ENCODE data around the gene MCF2. TPM values are rescaled to one million over a fixed set of nuclear protein-coding genes. Genes with fewer than 3 reads are reported as not detected.

The MCF2 gene
- total RNA-seq, 1 experiment from 2014 or later = 2.7 TPM

- no peak overlapping the region for H3K27ac ChIP-seq (ENCODE audit: low read depth, low read length, poor library complexity, severe bottlenecking)
- H3K36me3 ChIP-seq (ENCODE audit: insufficient read depth, low read length, poor library complexity, severe bottlenecking) = peaks cover 32% of the 10 kb centered on the region
- DNase-seq (ENCODE audit: low spot score) = no peak
- H3K9me3 ChIP-seq (ENCODE audit: low read depth, low read length, poor library complexity, severe bottlenecking) = no peaks in the 10 kb centered on the region
- no peak overlapping the region for H3K4me3 ChIP-seq (ENCODE audit: low read depth, low read length, poor library complexity, severe bottlenecking)
- TF ChIP-seq EZH2 (IDR thresholded peaks at IDR 0.05; ENCODE audit: borderline replicate concordance, low read depth, low read length, poor library complexity, severe bottlenecking) (no peak), CTCF (conservative IDR thresholded peaks at IDR 0.05; ENCODE audit: low read depth, low read length) (no peak)
- ChIA-PET POLR2A (ENCODE audit: low non-redundant PET) (no interaction called here), CTCF (no interaction called here)
- intact Hi-C loops (cut with micrococcal nuclease; ENCODE audit: unreplicated experiment) = no loop called here
- H3K4me1 ChIP-seq (ENCODE audit: insufficient read depth, low read length, poor library complexity, severe bottlenecking) = no peaks in the 10 kb centered on the region
- BruUV-seq (replicated peaks) = no TSS peak
- no peaks in the 10 kb centered on the region for H3K27me3 ChIP-seq (replicated peaks; ENCODE audit: insufficient read depth, low read depth, low read length, poor library complexity)
Measured at GRCh38 chrX:139734996-139735395, 27.0 kb upstream of the MCF2 start.

GRCh38 chrX:139725720-139726119, 17.8 kb upstream of the MCF2 start:
- ChIA-PET POLR2A (ENCODE audit: low non-redundant PET) (no interaction called here), CTCF (no interaction called here)
- BruUV-seq (replicated peaks) = no TSS peak
- H3K36me3 ChIP-seq (ENCODE audit: insufficient read depth, low read length, poor library complexity, severe bottlenecking) = no peaks in the 10 kb centered on the region
- no peak overlapping the region for H3K27ac ChIP-seq (ENCODE audit: low read depth, low read length, poor library complexity, severe bottlenecking)
- no peak for TF ChIP-seq CTCF (conservative IDR thresholded peaks at IDR 0.05; ENCODE audit: low read depth, low read length)
- TF ChIP-seq EZH2 (IDR thresholded peaks at IDR 0.05; ENCODE audit: borderline replicate concordance, low read depth, low read length, poor library complexity, severe bottlenecking) = no peak
- no peaks in the 10 kb centered on the region for H3K9me3 ChIP-seq (ENCODE audit: low read depth, low read length, poor library complexity, severe bottlenecking)
- intact Hi-C loops (cut with micrococcal nuclease; ENCODE audit: unreplicated experiment) = no loop called here
- DNase-seq (ENCODE audit: low spot score) = no peak
- no peak overlapping the region for H3K4me3 ChIP-seq (ENCODE audit: low read depth, low read length, poor library complexity, severe bottlenecking)
- no peaks in the 10 kb centered on the region for H3K4me1 ChIP-seq (ENCODE audit: insufficient read depth, low read length, poor library complexity, severe bottlenecking)
- no peaks in the 10 kb centered on the region for H3K27me3 ChIP-seq (replicated peaks; ENCODE audit: insufficient read depth, low read depth, low read length, poor library complexity)

GRCh38 chrX:139724626-139725025, 16.7 kb upstream of the MCF2 start:
- intact Hi-C loops (cut with micrococcal nuclease; ENCODE audit: unreplicated experiment) = no loop called here
- no peak for DNase-seq (ENCODE audit: low spot score)

More at GRCh38 chrX:139724626-139725025, 16.7 kb upstream of the MCF2 start:
- no peak for TF ChIP-seq EZH2 (IDR thresholded peaks at IDR 0.05; ENCODE audit: borderline replicate concordance, low read depth, low read length, poor library complexity, severe bottlenecking)
- TF ChIP-seq CTCF (conservative IDR thresholded peaks at IDR 0.05; ENCODE audit: low read depth, low read length) = no peak
- Histone ChIP-seq H3K36me3 (ENCODE audit: insufficient read depth, low read length, poor library complexity, severe bottlenecking) (no peaks in the 10 kb centered on the region), H3K4me3 (ENCODE audit: low read depth, low read length, poor library complexity, severe bottlenecking) (no peak overlapping the region), H3K9me3 (ENCODE audit: low read depth, low read length, poor library complexity, severe bottlenecking) (no peaks in the 10 kb centered on the region), H3K27ac (ENCODE audit: low read depth, low read length, poor library complexity, severe bottlenecking) (no peak overlapping the region), H3K27me3 (replicated peaks; ENCODE audit: insufficient read depth, low read depth, low read length, poor library complexity) (no peaks in the 10 kb centered on the region), H3K4me1 (ENCODE audit: insufficient read depth, low read length, poor library complexity, severe bottlenecking) (no peaks in the 10 kb centered on the region)
- BruUV-seq (replicated peaks) = no TSS peak
- ChIA-PET POLR2A (ENCODE audit: low non-redundant PET) (no interaction called here), CTCF (no interaction called here)
